GM12878 (cell line): ENCODE measurements around the gene TSPAN11. TPM values are rescaled to one million over a fixed set of nuclear protein-coding genes. Genes with fewer than 3 reads are reported as not detected.

Experiments used
- ATAC-seq: fragments of 200-7000 bp; cut with Tn5 transposase; 3 replicates; pipeline ENCODE4 v1.9.1; 2020; ENCODE audit warnings: mild to moderate bottlenecking, moderate library complexity
- BruUV-seq: library from RNA; stranded (reverse); fragments of 400-500 nt; replicated peaks from 2 replicates; lab custom pipeline; 2021; lab: Mats Ljungman, UMichigan
- CTCF ChIA-PET: fragments of 300-600 bp; sonication (Branson Sonifier 250); formaldehyde crosslinking; extraction: SDS; loops from one replicate; lab custom pipeline; 2021; ENCODE audit warnings: inconsistent platforms; lab: Yijun Ruan, JAX
- POLR2A ChIA-PET: fragments of 350-600 bp; formaldehyde crosslinking; extraction: SDS; loops from one replicate; lab custom pipeline; 2021; ENCODE audit warnings: inconsistent platforms; lab: Charles Lee
- RAD21 ChIA-PET: fragments of 300-600 bp; sonication (Branson Sonifier 250); formaldehyde crosslinking; loops from one replicate; lab custom pipeline; 2023; ENCODE audit warnings: antibody characterized with exemption; ENCODE audit not compliant: unreplicated experiment; lab: Charles Lee
- SMC1A ChIA-PET: fragments of 300-600 bp; sonication (Branson Sonifier 250); formaldehyde crosslinking; loops from one replicate; lab custom pipeline; 2023; ENCODE audit not compliant: unreplicated experiment, uncharacterized antibody; lab: Charles Lee
- DNase-seq: peaks from one replicate; pipeline ENCODE4 v3.0.0-alpha.2; 2011; ENCODE audit warnings: low read depth, low spot score
- FAIRE-seq: peaks from 3 replicates; lab custom pipeline; 2011; peaks lifted over from hg19 to GRCh38; lab: Jason Lieb, UNC
- H2AFZ ChIP-seq: 2 replicates; pipeline ENCODE4 v1.6.0; 2011; ENCODE audit warnings: low read depth, low read length, control low read depth; ENCODE audit not compliant: control insufficient read depth
- H3K27ac ChIP-seq: 2 replicates; pipeline ENCODE4 v1.5.1; 2011; ENCODE audit warnings: control low read depth; ENCODE audit not compliant: control insufficient read depth, insufficient read depth
- H3K27me3 ChIP-seq, 2 experiments: replicated peaks in 1 of 2; 2 replicates each; pipeline versions ENCODE4 v1.6.0 to v1.6.1; 2011; ENCODE audit warnings: low read length in 1 of 2; ENCODE audit not compliant: control insufficient read depth in 2 of 2, insufficient read depth in 2 of 2
- H3K36me3 ChIP-seq, 2 experiments: 2 replicates each; pipeline ENCODE4 v1.5.1; 2011; ENCODE audit warnings: low read length in 1 of 2; ENCODE audit not compliant: control insufficient read depth in 2 of 2, insufficient read depth in 2 of 2
- H3K4me1 ChIP-seq: 2 replicates; pipeline ENCODE4 v1.6.1; 2011; ENCODE audit warnings: mild to moderate bottlenecking, low read length, moderate library complexity, mixed read lengths; ENCODE audit not compliant: control insufficient read depth, insufficient read depth
- H3K4me2 ChIP-seq: 2 replicates; pipeline ENCODE4 v1.6.0; 2011; ENCODE audit warnings: control low read depth; ENCODE audit not compliant: control insufficient read depth, insufficient read depth
- H3K4me3 ChIP-seq: fragments of 200-600 bp; sonication (generic); 2 replicates; pipeline ENCODE4 v1.5.1; 2016
- H3K79me2 ChIP-seq: 2 replicates; pipeline ENCODE4 v1.6.0; 2011; ENCODE audit warnings: low read length; ENCODE audit not compliant: control insufficient read depth, insufficient read depth
- H3K9ac ChIP-seq: 2 replicates; pipeline ENCODE4 v1.8.0; 2011; ENCODE audit warnings: low read length, control low read depth, mixed read lengths; ENCODE audit not compliant: control insufficient read depth, insufficient read depth
- H3K9me3 ChIP-seq: replicated peaks from 3 replicates; pipeline ENCODE4 v1.5.1; 2011; ENCODE audit warnings: mild to moderate bottlenecking, low read length; ENCODE audit not compliant: control insufficient read depth, insufficient read depth
- H4K20me1 ChIP-seq: 2 replicates; pipeline ENCODE4 v1.6.0; 2011; ENCODE audit not compliant: control insufficient read depth, insufficient read depth
- BRCA1 ChIP-seq: IDR thresholded peaks from 2 replicates; pipeline ENCODE4 v1.6.1; 2011; ENCODE audit warnings: low read depth, low read length, improper control_type of control experiment
- FOS ChIP-seq: IDR thresholded peaks from 3 replicates; pipeline ENCODE4 v1.6.1; 2011; ENCODE audit warnings: borderline replicate concordance; ENCODE audit not compliant: insufficient read length; ENCODE audit errors: extremely low read depth
- MEF2B ChIP-seq: fragments of 450-650 bp; IDR thresholded peaks from 2 replicates; pipeline ENCODE4 v1.6.1; 2018; ENCODE audit warnings: mild to moderate bottlenecking, moderate library complexity; ENCODE audit not compliant: partially characterized antibody, poor library complexity, severe bottlenecking
- MTA3 ChIP-seq: IDR thresholded peaks from 2 replicates; pipeline ENCODE4 v1.6.1; 2012; ENCODE audit warnings: low read length, inconsistent platforms, borderline replicate concordance
- MYB ChIP-seq: fragments of 150-350 bp; IDR thresholded peaks from 2 replicates; pipeline ENCODE4 v1.6.1; 2014; ENCODE audit warnings: mild to moderate bottlenecking, low read depth, low read length, borderline replicate concordance
- POLR2A ChIP-seq: IDR thresholded peaks from 2 replicates; pipeline ENCODE4 v1.6.1; 2011; ENCODE audit warnings: low read depth, mild to moderate bottlenecking, low read length
- SP1 ChIP-seq: IDR thresholded peaks from one replicate; pipeline ENCODE4 v1.6.1; 2011; ENCODE audit warnings: low read depth, low read length
- YBX1 ChIP-seq: fragments of 450-650 bp; IDR thresholded peaks from 2 replicates; pipeline ENCODE4 v1.6.1; 2016; ENCODE audit warnings: antibody characterized with exemption
- ZBED1 ChIP-seq: IDR thresholded peaks from 2 replicates; pipeline ENCODE4 v1.6.1; 2016; ENCODE audit warnings: borderline replicate concordance
- WGBS: methylation state at CpG from one replicate; pipeline ENCODE4 v1.1.6; 2016; ENCODE audit warnings: low lambda C conversion rate; ENCODE audit not compliant: insufficient replicate concordance, insufficient coverage; ENCODE audit errors: missing lambda C conversion rate; 5-methylcytosine and 5-hydroxymethylcytosine counted together
- in situ Hi-C: fragments of 300-500 bp; cut with MboI; formaldehyde crosslinking; loops from 9 replicates; pipeline ENCODE4 v1.14.3; 2018; ENCODE audit warnings: mixed read lengths
- intact Hi-C: fragments of 100-400 bp; cut with micrococcal nuclease; formaldehyde crosslinking; loops from one replicate; pipeline ENCODE4 v1.14.2; 2022; ENCODE audit not compliant: unreplicated experiment
- polyA plus RNA-seq, 11 experiments: library from polyadenylated mRNA; depleted of rRNA in 4 of 11; unstranded in 6 of 11; stranded (reverse) in 5 of 11; fragments of >200 nt; fragmentation: Nextera tagmentation in 4 of 11; fragmentation: Illumina TruSeq in 1 of 11; extraction: Ambion mirVana in 4 of 11; extraction: Trizol in 1 of 11; gene quantifications; 1 replicate in 1 of 11; 2 replicates in 10 of 11; pipeline versions ENCODE4 v1.2.1 to v1.2.3, GENCODE V29; 2011 to 2016; ENCODE audit warnings: inconsistent platforms in 2 of 11, missing spikeins in 2 of 11, low read depth in 1 of 11
- total RNA-seq, 4 experiments: library from RNA; depleted of rRNA in 3 of 4; stranded (reverse); fragments of >200 nt in 3 of 4; fragmentation: Illumina TruSeq in 1 of 4; extraction: Trizol in 1 of 4; gene quantifications; 2 replicates each; pipeline versions ENCODE4 v1.2.1 to v1.2.3, GENCODE V29; 2013 to 2021
- TF ChIP-seq, protein P1 (sequence below): fragments of 450-650 bp; formaldehyde crosslinking; IDR thresholded peaks from 2 replicates; pipeline ENCODE4 v1.4.0; 2020; ENCODE audit warnings: mild to moderate bottlenecking, moderate library complexity
- TF ChIP-seq, protein P2 (sequence below): fragments of 450-650 bp; IDR thresholded peaks from 2 replicates; pipeline ENCODE4 v1.6.1; 2016; ENCODE audit warnings: mild to moderate bottlenecking
- TF ChIP-seq, protein P3 (sequence below): fragments of 150-350 bp; IDR thresholded peaks from 2 replicates; pipeline ENCODE4 v1.6.1; 2014; ENCODE audit warnings: mild to moderate bottlenecking, low read depth, low read length
- TF ChIP-seq, protein P4 (sequence below), 3 experiments: IDR thresholded peaks in 2 of 3; conservative IDR thresholded peaks in 1 of 3; 2 replicates each; pipeline ENCODE4 v1.5.1; 2011; ENCODE audit warnings: low read depth in 3 of 3, low read length in 3 of 3, mild to moderate bottlenecking in 3 of 3, control low read depth in 2 of 3, moderate library complexity in 2 of 3, inconsistent platforms in 1 of 3, mixed read lengths in 1 of 3; ENCODE audit not compliant: control insufficient read depth in 2 of 3, insufficient read depth in 1 of 3; ENCODE audit errors: extremely low read depth in 1 of 3

TSPAN11 gene
- total and polyA plus RNA-seq, 10 of the 15 experiments (the other 5 are each of a cell fraction or from before 2014, with no cell fraction given) = under 0.01 to 0.27 (median 0.04) TPM; not detected in 6

GRCh38 chr12:30945443-30946164, 19.1 kb downstream of the TSPAN11 start (continued):
- TF ChIP-seq, protein P1, sequence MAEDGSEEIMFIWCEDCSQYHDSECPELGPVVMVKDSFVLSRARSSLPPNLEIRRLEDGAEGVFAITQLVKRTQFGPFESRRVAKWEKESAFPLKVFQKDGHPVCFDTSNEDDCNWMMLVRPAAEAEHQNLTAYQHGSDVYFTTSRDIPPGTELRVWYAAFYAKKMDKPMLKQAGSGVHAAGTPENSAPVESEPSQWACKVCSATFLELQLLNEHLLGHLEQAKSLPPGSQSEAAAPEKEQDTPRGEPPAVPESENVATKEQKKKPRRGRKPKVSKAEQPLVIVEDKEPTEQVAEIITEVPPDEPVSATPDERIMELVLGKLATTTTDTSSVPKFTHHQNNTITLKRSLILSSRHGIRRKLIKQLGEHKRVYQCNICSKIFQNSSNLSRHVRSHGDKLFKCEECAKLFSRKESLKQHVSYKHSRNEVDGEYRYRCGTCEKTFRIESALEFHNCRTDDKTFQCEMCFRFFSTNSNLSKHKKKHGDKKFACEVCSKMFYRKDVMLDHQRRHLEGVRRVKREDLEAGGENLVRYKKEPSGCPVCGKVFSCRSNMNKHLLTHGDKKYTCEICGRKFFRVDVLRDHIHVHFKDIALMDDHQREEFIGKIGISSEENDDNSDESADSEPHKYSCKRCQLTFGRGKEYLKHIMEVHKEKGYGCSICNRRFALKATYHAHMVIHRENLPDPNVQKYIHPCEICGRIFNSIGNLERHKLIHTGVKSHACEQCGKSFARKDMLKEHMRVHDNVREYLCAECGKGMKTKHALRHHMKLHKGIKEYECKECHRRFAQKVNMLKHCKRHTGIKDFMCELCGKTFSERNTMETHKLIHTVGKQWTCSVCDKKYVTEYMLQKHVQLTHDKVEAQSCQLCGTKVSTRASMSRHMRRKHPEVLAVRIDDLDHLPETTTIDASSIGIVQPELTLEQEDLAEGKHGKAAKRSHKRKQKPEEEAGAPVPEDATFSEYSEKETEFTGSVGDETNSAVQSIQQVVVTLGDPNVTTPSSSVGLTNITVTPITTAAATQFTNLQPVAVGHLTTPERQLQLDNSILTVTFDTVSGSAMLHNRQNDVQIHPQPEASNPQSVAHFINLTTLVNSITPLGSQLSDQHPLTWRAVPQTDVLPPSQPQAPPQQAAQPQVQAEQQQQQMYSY = no peak
- TF ChIP-seq MEF2B (no peak), FOS (no peak), SP1 (no peak), ZBED1 (no peak)
- TF ChIP-seq, protein P2, sequence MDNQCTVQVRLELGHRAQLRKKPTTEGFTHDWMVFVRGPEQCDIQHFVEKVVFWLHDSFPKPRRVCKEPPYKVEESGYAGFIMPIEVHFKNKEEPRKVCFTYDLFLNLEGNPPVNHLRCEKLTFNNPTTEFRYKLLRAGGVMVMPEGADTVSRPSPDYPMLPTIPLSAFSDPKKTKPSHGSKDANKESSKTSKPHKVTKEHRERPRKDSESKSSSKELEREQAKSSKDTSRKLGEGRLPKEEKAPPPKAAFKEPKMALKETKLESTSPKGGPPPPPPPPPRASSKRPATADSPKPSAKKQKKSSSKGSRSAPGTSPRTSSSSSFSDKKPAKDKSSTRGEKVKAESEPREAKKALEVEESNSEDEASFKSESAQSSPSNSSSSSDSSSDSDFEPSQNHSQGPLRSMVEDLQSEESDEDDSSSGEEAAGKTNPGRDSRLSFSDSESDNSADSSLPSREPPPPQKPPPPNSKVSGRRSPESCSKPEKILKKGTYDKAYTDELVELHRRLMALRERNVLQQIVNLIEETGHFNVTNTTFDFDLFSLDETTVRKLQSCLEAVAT = no peak

DNA sequence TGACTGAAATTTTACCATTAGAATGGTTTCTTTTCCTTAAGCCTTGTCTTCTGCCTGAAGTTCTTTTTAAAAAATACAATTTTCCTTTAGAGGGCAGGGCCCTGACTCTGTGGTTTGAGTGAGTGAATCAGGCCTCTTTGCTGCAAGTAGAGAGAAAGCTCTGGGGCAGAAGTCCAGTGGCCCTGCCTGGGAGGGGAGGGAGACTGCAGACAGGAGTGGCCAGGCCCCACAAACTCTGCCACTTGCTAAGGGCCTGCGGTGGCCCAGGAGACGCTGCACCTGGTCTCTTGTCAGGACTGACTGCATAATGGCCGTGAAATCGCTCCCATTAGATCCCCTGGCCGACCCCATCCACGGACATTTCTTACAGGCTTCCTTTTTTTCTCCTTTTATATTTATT, 25.5 kb downstream of the TSPAN11 start:
- FAIRE-seq (no peak), DNase-seq (no peak), ATAC-seq (no peak)
- ChIA-PET SMC1A (no interaction called here), RAD21 (no interaction called here), POLR2A (no interaction called here), CTCF (no interaction called here)
- Histone ChIP-seq H3K4me2 (no peak overlapping the region), H4K20me1 (no peaks in the 10 kb centered on the region), H3K9ac (no peak overlapping the region), H3K9me3 (peaks cover under 1% of the 10 kb centered on the region; the same call in 2 of the 3 replicates), H3K36me3 (no peaks in the 10 kb centered on the region), H2AFZ (no peak overlapping the region), H3K79me2 (no peaks in the 10 kb centered on the region), H3K4me3 (no peak overlapping the region), H3K27ac (no peak overlapping the region), H3K27me3 (no peaks in the 10 kb centered on the region; a peak in 2 of 4 replicates), H3K4me1 (peaks cover 2% of the 10 kb centered on the region; the same call in 1 of the 2 replicates)
- BruUV-seq = no TSS peak
- TF ChIP-seq, protein P3, sequence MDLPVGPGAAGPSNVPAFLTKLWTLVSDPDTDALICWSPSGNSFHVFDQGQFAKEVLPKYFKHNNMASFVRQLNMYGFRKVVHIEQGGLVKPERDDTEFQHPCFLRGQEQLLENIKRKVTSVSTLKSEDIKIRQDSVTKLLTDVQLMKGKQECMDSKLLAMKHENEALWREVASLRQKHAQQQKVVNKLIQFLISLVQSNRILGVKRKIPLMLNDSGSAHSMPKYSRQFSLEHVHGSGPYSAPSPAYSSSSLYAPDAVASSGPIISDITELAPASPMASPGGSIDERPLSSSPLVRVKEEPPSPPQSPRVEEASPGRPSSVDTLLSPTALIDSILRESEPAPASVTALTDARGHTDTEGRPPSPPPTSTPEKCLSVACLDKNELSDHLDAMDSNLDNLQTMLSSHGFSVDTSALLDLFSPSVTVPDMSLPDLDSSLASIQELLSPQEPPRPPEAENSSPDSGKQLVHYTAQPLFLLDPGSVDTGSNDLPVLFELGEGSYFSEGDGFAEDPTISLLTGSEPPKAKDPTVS = no peak
- TF ChIP-seq FOS (no peak), YBX1 (no peak), POLR2A (no peak), MYB (no peak), MTA3 (no peak), BRCA1 (no peak)
- TF ChIP-seq, protein P4, sequence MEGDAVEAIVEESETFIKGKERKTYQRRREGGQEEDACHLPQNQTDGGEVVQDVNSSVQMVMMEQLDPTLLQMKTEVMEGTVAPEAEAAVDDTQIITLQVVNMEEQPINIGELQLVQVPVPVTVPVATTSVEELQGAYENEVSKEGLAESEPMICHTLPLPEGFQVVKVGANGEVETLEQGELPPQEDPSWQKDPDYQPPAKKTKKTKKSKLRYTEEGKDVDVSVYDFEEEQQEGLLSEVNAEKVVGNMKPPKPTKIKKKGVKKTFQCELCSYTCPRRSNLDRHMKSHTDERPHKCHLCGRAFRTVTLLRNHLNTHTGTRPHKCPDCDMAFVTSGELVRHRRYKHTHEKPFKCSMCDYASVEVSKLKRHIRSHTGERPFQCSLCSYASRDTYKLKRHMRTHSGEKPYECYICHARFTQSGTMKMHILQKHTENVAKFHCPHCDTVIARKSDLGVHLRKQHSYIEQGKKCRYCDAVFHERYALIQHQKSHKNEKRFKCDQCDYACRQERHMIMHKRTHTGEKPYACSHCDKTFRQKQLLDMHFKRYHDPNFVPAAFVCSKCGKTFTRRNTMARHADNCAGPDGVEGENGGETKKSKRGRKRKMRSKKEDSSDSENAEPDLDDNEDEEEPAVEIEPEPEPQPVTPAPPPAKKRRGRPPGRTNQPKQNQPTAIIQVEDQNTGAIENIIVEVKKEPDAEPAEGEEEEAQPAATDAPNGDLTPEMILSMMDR (IDR thresholded peaks at IDR 0.05 in 2 of 3, conservative IDR thresholded peaks at IDR 0.05 in 1 of 3; ENCODE audit: control insufficient read depth in 2 of 3, extremely low read depth in 1 of 3, insufficient read depth in 1 of 3, low read depth in 3 of 3, low read length in 3 of 3) = no peak
- 31% methylated on average over 6 of the region's 6 CpGs for WGBS
- in situ Hi-C loops = no loop called here
- intact Hi-C loops = no loop called here
